Measurements from ENCODE around the gene AKNA. TPM values are rescaled to one million over a fixed set of nuclear protein-coding genes. Genes with fewer than 3 reads are reported as not detected.

AKNA gene
- total and polyA plus RNA-seq, 2 of the 8 experiments (the other 6 are each of a cell fraction or from before 2014, with no cell fraction given) = 21.0 to 27.4 TPM

- Histone ChIP-seq H3K4me1 (replicated peaks in 1 of 4; ENCODE audit: control insufficient read depth in 3 of 4, insufficient read depth in 4 of 4, low read length in 3 of 4) (peaks cover 7 to 30% (median 22%) of the 10 kb centered on the region in 4 experiments), H3K79me1 (ENCODE audit: low read depth, low read length) (no peaks in the 10 kb centered on the region), H4K20me1 (replicated peaks in 1 of 2; ENCODE audit: control insufficient read depth in 1 of 2, insufficient read depth in 2 of 2, low read length in 2 of 2) (peaks cover 0 to 2% of the 10 kb centered on the region in 2 experiments), H2AFZ (ENCODE audit: low read length) (no peak overlapping the region), H3K9me3 (ENCODE audit: insufficient read depth in 2 of 2, low read depth in 1 of 2, low read length in 1 of 2) (no peaks in the 10 kb centered on the region), H2BK12ac (ENCODE audit: low read depth, low read length) (peak overlapping the region; percentile 97; the same call in 1 of the 2 replicates), H3K4ac (replicated peaks; ENCODE audit: insufficient read length, low read depth, low read length) (peak overlapping the region; percentile 87), H3K23me2 (ENCODE audit: low read depth, low read length) (peaks cover 11% of the 10 kb centered on the region; the same call in 1 of the 2 replicates), H3K4me2 (ENCODE audit: insufficient read depth in 1 of 2, low read depth in 2 of 2, low read length in 2 of 2) (peak overlapping the region in 1 of 2 experiments; percentile 47; a peak in 2 of 4 replicates), H3K23ac (ENCODE audit: insufficient read length) (no peak overlapping the region), H4K5ac (ENCODE audit: insufficient read length, low read depth, low read length) (peak overlapping the region; percentile 72), H3K4me3 (ENCODE audit: extremely low read depth in 1 of 4, insufficient read depth in 2 of 4, low read depth in 3 of 4, low read length in 4 of 4) (no peak overlapping the region), H3K36me3 (ENCODE audit: control insufficient read depth in 2 of 4, insufficient read depth in 4 of 4, low read length in 3 of 4) (peaks cover 0 to 26% (median 12%) of the 10 kb centered on the region in 4 experiments; a peak in 4 of 8 replicates), H4K8ac (ENCODE audit: extremely low read depth, insufficient read depth, low read length) (no peak overlapping the region), H4K91ac (replicated peaks; ENCODE audit: insufficient read length, low read length) (peak overlapping the region; percentile 87), H3K56ac (replicated peaks; ENCODE audit: insufficient read length, low read depth, low read length) (no peak overlapping the region), H2BK120ac (replicated peaks; ENCODE audit: low read depth, low read length) (peak overlapping the region; percentile 99), H3K14ac (ENCODE audit: insufficient read length) (no peak overlapping the region), H3K79me2 (ENCODE audit: control insufficient read depth in 1 of 2, insufficient read depth in 2 of 2, low read length in 2 of 2) (no peaks in the 10 kb centered on the region), H2BK15ac (ENCODE audit: low read length) (peak overlapping the region; percentile 96), H3K27ac (ENCODE audit: low read depth, low read length) (no peak overlapping the region; the same call in 1 of the 2 replicates), H3K27me3 (replicated peaks in 1 of 4; ENCODE audit: control insufficient read depth in 3 of 4, extremely low read depth in 1 of 4, insufficient read depth in 3 of 4, low read length in 3 of 4) (no peaks in the 10 kb centered on the region), H3K18ac (ENCODE audit: extremely low read depth, low read length) (peak overlapping the region; percentile 97), H2AK5ac (ENCODE audit: low read depth, low read length) (peak overlapping the region; percentile 96; the same call in 1 of the 2 replicates), H2BK20ac (ENCODE audit: low read length) (peak overlapping the region; percentile 97), H2BK5ac (ENCODE audit: low read depth, low read length) (peak overlapping the region; percentile 99; the same call in 1 of the 2 replicates), H3K9ac (replicated peaks in 1 of 4; ENCODE audit: extremely low read depth in 1 of 4, low read depth in 3 of 4, low read length in 3 of 4) (no peak overlapping the region)
- no peak for FAIRE-seq
- WGBS, 2 experiments (ENCODE audit: extremely low coverage in 1 of 2, insufficient coverage in 1 of 2, insufficient read length in 1 of 2, insufficient replicate concordance in 2 of 2, low coverage in 1 of 2, low lambda C conversion rate in 2 of 2, missing lambda C conversion rate in 1 of 2) = 84% methylated on average over 7 of the region's 7 CpGs; no CpG with 5 or more reads in 1 of the 2 experiments
- DNase-seq (ENCODE audit: low read depth in 1 of 2, low spot score in 2 of 2) = no peak
- TF ChIP-seq BACH1 (IDR thresholded peaks at IDR 0.05; ENCODE audit: low read length) (no peak), CTCF (IDR thresholded peaks at IDR 0.05; ENCODE audit: control extremely low read depth in 1 of 3, insufficient read depth in 1 of 3, low read depth in 1 of 3, low read length in 3 of 3) (no peak), HDAC6 (IDR thresholded peaks at IDR 0.05; ENCODE audit: low read depth, low read length) (no peak), NANOG (IDR thresholded peaks at IDR 0.05; ENCODE audit: insufficient read depth, low read depth, low read length, poor library complexity, severe bottlenecking) (no peak), TEAD4 (IDR thresholded peaks at IDR 0.05; ENCODE audit: low read depth, low read length) (no peak)
- CTCF ChIA-PET (ENCODE audit: partially characterized antibody) = interaction anchor here (0.6 to 1.3 kb wide), 2 partner anchors 19 to 34 kb away, joined by 3 to 4 read pairs; no protein-coding TSS in a partner anchor
- POLR2A ChIA-PET (ENCODE audit: partially characterized antibody) = interaction anchor here (1.0 to 5.9 kb wide), 4 partner anchors 11 to 26 kb away, joined by 3 to 67 read pairs (median 10); partner anchors contain the start of gene AKNA
Measured at GRCh38 chr9:114371343-114371944, 16.3 kb downstream of the AKNA start.
